Right lobe of liver (tissue), 4 donors: ENCODE measurements around the gene CYREN.

ENCODE experiments used
- POLR2A ChIP-seq: fragments of 450-650 bp; IDR thresholded peaks from one replicate; pipeline ENCODE4 v1.6.1; 2017; ENCODE audit warnings: antibody characterized with exemption, mild to moderate bottlenecking
- TF ChIP-seq, protein P1 (sequence below), 4 donors: fragments of 200-600 bp in 3 of 4; fragments of 450-650 bp in 1 of 4; IDR thresholded peaks; one replicate each; pipeline versions ENCODE4 v1.5.1 to v1.8.0; 2016 to 2022; ENCODE audit warnings: antibody characterized with exemption in 4 of 4, mild to moderate bottlenecking in 2 of 4
- donor health status: DM: no; HTN: no; CAD: no.
- donor health status: DM: no; HTN: no; CAD: no.
- donor health status: DM: no; HTN: yes; CAD: no.

GRCh38 chr7:135186841-135187253 is 16.3 kb upstream of the CYREN start:
- TF ChIP-seq, protein P1, sequence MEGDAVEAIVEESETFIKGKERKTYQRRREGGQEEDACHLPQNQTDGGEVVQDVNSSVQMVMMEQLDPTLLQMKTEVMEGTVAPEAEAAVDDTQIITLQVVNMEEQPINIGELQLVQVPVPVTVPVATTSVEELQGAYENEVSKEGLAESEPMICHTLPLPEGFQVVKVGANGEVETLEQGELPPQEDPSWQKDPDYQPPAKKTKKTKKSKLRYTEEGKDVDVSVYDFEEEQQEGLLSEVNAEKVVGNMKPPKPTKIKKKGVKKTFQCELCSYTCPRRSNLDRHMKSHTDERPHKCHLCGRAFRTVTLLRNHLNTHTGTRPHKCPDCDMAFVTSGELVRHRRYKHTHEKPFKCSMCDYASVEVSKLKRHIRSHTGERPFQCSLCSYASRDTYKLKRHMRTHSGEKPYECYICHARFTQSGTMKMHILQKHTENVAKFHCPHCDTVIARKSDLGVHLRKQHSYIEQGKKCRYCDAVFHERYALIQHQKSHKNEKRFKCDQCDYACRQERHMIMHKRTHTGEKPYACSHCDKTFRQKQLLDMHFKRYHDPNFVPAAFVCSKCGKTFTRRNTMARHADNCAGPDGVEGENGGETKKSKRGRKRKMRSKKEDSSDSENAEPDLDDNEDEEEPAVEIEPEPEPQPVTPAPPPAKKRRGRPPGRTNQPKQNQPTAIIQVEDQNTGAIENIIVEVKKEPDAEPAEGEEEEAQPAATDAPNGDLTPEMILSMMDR (IDR thresholded peaks at IDR 0.05), result no peak
- no peak for TF ChIP-seq POLR2A
